ENCODE measurements around the gene GNAQ. TPM values are rescaled to one million over a fixed set of nuclear protein-coding genes. Genes with fewer than 3 reads are reported as not detected.

The GNAQ gene
- total and polyA plus RNA-seq, 2 donors (not counting 1 experiment from before 2014, with no cell fraction given) = 0.60 to 1.4 TPM

- peaks cover 27% of the 10 kb centered on the region for H3K27me3 Mint-ChIP-seq
- Histone ChIP-seq H3K27me3 (replicated peaks in 1 of 4; ENCODE audit: control extremely low read depth in 1 of 4, control insufficient read depth in 3 of 4, insufficient read depth in 4 of 4, low read length in 3 of 4) (peaks cover 0 to 5% (median 3%) of the 10 kb centered on the region in 4 experiments), H3K36me3 (replicated peaks in 1 of 2; ENCODE audit: control extremely low read depth in 1 of 2, control insufficient read depth in 1 of 2, extremely low read depth in 1 of 2, insufficient read depth in 2 of 2, low read length in 1 of 2) (no peaks in the 10 kb centered on the region), H3K4me3 (ENCODE audit: control extremely low read depth in 1 of 5, extremely low read depth in 1 of 5, insufficient read depth in 1 of 5, low read depth in 2 of 5, low read length in 4 of 5) (no peak overlapping the region), H3K4me2 (replicated peaks; ENCODE audit: low read depth, low read length, poor library complexity, severe bottlenecking) (no peak overlapping the region), H3K4me1 (ENCODE audit: control insufficient read depth in 2 of 2, insufficient read depth in 2 of 2, low read length in 2 of 2) (no peaks in the 10 kb centered on the region), H3K9ac (ENCODE audit: low read length) (no peak overlapping the region), H4K20me1 (ENCODE audit: control insufficient read depth, insufficient read depth, low read length, poor library complexity, severe bottlenecking) (no peaks in the 10 kb centered on the region), H3K79me2 (ENCODE audit: control insufficient read depth, insufficient read depth, low read length) (no peaks in the 10 kb centered on the region), H3K9me3 (ENCODE audit: control extremely low read depth in 1 of 3, control insufficient read depth in 2 of 3, insufficient read depth in 1 of 3, low read length in 2 of 3) (no peaks in the 10 kb centered on the region), H2AFZ (ENCODE audit: insufficient read depth, low read depth, low read length, poor library complexity, severe bottlenecking) (no peak overlapping the region), H3K27ac (ENCODE audit: low read length in 2 of 2) (no peak overlapping the region)
- 100% methylated on average over 1 of the region's 5 CpGs for WGBS (ENCODE audit: insufficient coverage)
- no peaks in the 10 kb centered on the region for H3K4me1 Mint-ChIP-seq
- no peaks in the 10 kb centered on the region for H3K9me3 Mint-ChIP-seq (ENCODE audit: insufficient read depth)
- no peak overlapping the region for H3K27ac Mint-ChIP-seq
- H3K4me3 Mint-ChIP-seq = no peak overlapping the region
- TF ChIP-seq EZH2 (IDR thresholded peaks at IDR 0.05; ENCODE audit: borderline replicate concordance, insufficient read depth, low read depth, low read length, poor library complexity, severe bottlenecking) = no peak
- DNase-seq (no peak), ATAC-seq (ENCODE audit: low read depth) (no peak)
- POLR2A ChIA-PET = no interaction called here
- CTCF ChIA-PET = no interaction called here
- intact Hi-C loops (cut with micrococcal nuclease) = no loop called here
Observed at GRCh38 chr9:77957652-77958051, 74.0 kb downstream of the GNAQ start.

- ChIA-PET CTCF (no interaction called here), POLR2A (no interaction called here)
- H3K4me3 Mint-ChIP-seq = no peak overlapping the region
- intact Hi-C loops (cut with micrococcal nuclease) = no loop called here
- H3K9me3 ChIP-seq (ENCODE audit: control extremely low read depth in 1 of 3, control insufficient read depth in 2 of 3, insufficient read depth in 1 of 3, low read length in 2 of 3) = no peaks in the 10 kb centered on the region
- H3K9ac ChIP-seq (ENCODE audit: low read length) = no peak overlapping the region
- no peak overlapping the region for H3K27ac ChIP-seq (ENCODE audit: low read length in 2 of 2)
- H4K20me1 ChIP-seq (ENCODE audit: control insufficient read depth, insufficient read depth, low read length, poor library complexity, severe bottlenecking) = no peaks in the 10 kb centered on the region
- no peaks in the 10 kb centered on the region for H3K4me1 Mint-ChIP-seq
- no peaks in the 10 kb centered on the region for H3K9me3 Mint-ChIP-seq (ENCODE audit: insufficient read depth)
- no peak overlapping the region for H2AFZ ChIP-seq (ENCODE audit: insufficient read depth, low read depth, low read length, poor library complexity, severe bottlenecking)
- DNase-seq (no peak), ATAC-seq (ENCODE audit: low read depth) (no peak)
- no peak for TF ChIP-seq CTCF (IDR thresholded peaks at IDR 0.05)
- no peak for TF ChIP-seq EZH2 (IDR thresholded peaks at IDR 0.05; ENCODE audit: borderline replicate concordance, insufficient read depth, low read depth, low read length, poor library complexity, severe bottlenecking)
- no peak overlapping the region for H3K4me3 ChIP-seq (ENCODE audit: control extremely low read depth in 1 of 5, extremely low read depth in 1 of 5, insufficient read depth in 1 of 5, low read depth in 2 of 5, low read length in 4 of 5)
- no peaks in the 10 kb centered on the region for H3K4me1 ChIP-seq (ENCODE audit: control insufficient read depth in 2 of 2, insufficient read depth in 2 of 2, low read length in 2 of 2)
- no peaks in the 10 kb centered on the region for H3K79me2 ChIP-seq (ENCODE audit: control insufficient read depth, insufficient read depth, low read length)
- no peaks in the 10 kb centered on the region for H3K36me3 ChIP-seq (replicated peaks in 1 of 2; ENCODE audit: control extremely low read depth in 1 of 2, control insufficient read depth in 1 of 2, extremely low read depth in 1 of 2, insufficient read depth in 2 of 2, low read length in 1 of 2)
- H3K27me3 Mint-ChIP-seq = peaks cover 25% of the 10 kb centered on the region
- H3K4me2 ChIP-seq (replicated peaks; ENCODE audit: low read depth, low read length, poor library complexity, severe bottlenecking) = no peak overlapping the region
- WGBS (ENCODE audit: insufficient coverage) = no CpG with 5 or more reads among the region's 2 CpGs
- peaks cover 0 to 5% (median 3%) of the 10 kb centered on the region in 4 experiments for H3K27me3 ChIP-seq (replicated peaks in 1 of 4; ENCODE audit: control extremely low read depth in 1 of 4, control insufficient read depth in 3 of 4, insufficient read depth in 4 of 4, low read length in 3 of 4)
- no peak overlapping the region for H3K27ac Mint-ChIP-seq
Observed at GRCh38 chr9:77956555-77956954, 75.1 kb downstream of the GNAQ start.

All from B cell (primary cell).